ENCODE data around the gene VAMP5.

- TF ChIP-seq CTCF (conservative IDR thresholded peaks at IDR 0.05; ENCODE audit: low read depth, low read length) = no peak
- TF ChIP-seq EZH2 (IDR thresholded peaks at IDR 0.05; ENCODE audit: low read length, unreplicated experiment) = no peak
- no peak for TF ChIP-seq EZH2phosphoT487 (IDR thresholded peaks at IDR 0.05; ENCODE audit: borderline replicate concordance, low read length)
Observed at GRCh38 chr2:85534881-85535280, 49.4 kb upstream of the VAMP5 start.
